NCI-H748 treated with DMSO at 0.1 percent for 48 hours (cell line): Measurements from ENCODE around the gene INSYN2B.

Experiments used
- DNase-seq: peaks from one replicate; lab custom pipeline; 2025; lab: John Stamatoyannopoulos, UW

INSYN2B gene

GRCh38 chr5:169933127-169933526 lies 47.2 kb downstream of the INSYN2B start:
- no peak for DNase-seq

- no peak for DNase-seq
Measured at GRCh38 chr5:169923988-169924387, 56.3 kb downstream of the INSYN2B start.

GRCh38 chr5:169922474-169922873 lies 57.8 kb downstream of the INSYN2B start:
- no peak for DNase-seq

GRCh38 chr5:169921949-169922348 lies 58.3 kb downstream of the INSYN2B start:
- DNase-seq, result no peak

- DNase-seq, result no peak
Measured at GRCh38 chr5:169921384-169921783, 58.9 kb downstream of the INSYN2B start.

GRCh38 chr5:169920474-169920873 lies 59.8 kb downstream of the INSYN2B start:
- DNase-seq, result no peak

- no peak for DNase-seq
Measured at GRCh38 chr5:169918228-169918627, 62.1 kb downstream of the INSYN2B start.

GRCh38 chr5:169917500-169917899 lies 62.8 kb downstream of the INSYN2B start:
- DNase-seq, result no peak

GRCh38 chr5:169914766-169915165 lies 65.5 kb downstream of the INSYN2B start:
- no peak for DNase-seq

GRCh38 chr5:169913479-169913878 lies 66.8 kb downstream of the INSYN2B start:
- DNase-seq, result no peak

GRCh38 chr5:169911448-169912212 lies 68.7 kb downstream of the INSYN2B start:
- DNase-seq, result no peak

- no peak for DNase-seq
Measured at GRCh38 chr5:169910393-169910792, 69.9 kb downstream of the INSYN2B start.

GRCh38 chr5:169909945-169910344 lies 70.3 kb downstream of the INSYN2B start:
- no peak for DNase-seq

- no peak for DNase-seq
Measured at GRCh38 chr5:169908864-169909263, 71.4 kb downstream of the INSYN2B start.

- DNase-seq, result peak; percentile 70
Measured at GRCh38 chr5:169906745-169907649, 73.3 kb downstream of the INSYN2B start.

GRCh38 chr5:169905017-169905416 lies 75.3 kb downstream of the INSYN2B start:
- DNase-seq, result no peak

- no peak for DNase-seq
Measured at GRCh38 chr5:169904508-169904907, 75.8 kb downstream of the INSYN2B start.

GRCh38 chr5:169904059-169904458 lies 76.2 kb downstream of the INSYN2B start:
- DNase-seq, result no peak

- no peak for DNase-seq
Measured at GRCh38 chr5:169901896-169902295, 78.4 kb downstream of the INSYN2B start.

GRCh38 chr5:169897481-169897880 lies 82.8 kb downstream of the INSYN2B start:
- no peak for DNase-seq

GRCh38 chr5:169895926-169896325 lies 84.4 kb downstream of the INSYN2B start:
- DNase-seq, result no peak

GRCh38 chr5:169893571-169893970 lies 86.7 kb downstream of the INSYN2B start:
- no peak for DNase-seq

GRCh38 chr5:169893010-169893409 lies 87.3 kb downstream of the INSYN2B start:
- no peak for DNase-seq
